DMS 273 treated with DMSO at 0.1 percent for 48 hours (cell line): ENCODE measurements around the gene SEC16B.

ENCODE experiments used
- DNase-seq: peaks from one replicate; lab custom pipeline; 2025; lab: John Stamatoyannopoulos, UW

SEC16B gene

DNA sequence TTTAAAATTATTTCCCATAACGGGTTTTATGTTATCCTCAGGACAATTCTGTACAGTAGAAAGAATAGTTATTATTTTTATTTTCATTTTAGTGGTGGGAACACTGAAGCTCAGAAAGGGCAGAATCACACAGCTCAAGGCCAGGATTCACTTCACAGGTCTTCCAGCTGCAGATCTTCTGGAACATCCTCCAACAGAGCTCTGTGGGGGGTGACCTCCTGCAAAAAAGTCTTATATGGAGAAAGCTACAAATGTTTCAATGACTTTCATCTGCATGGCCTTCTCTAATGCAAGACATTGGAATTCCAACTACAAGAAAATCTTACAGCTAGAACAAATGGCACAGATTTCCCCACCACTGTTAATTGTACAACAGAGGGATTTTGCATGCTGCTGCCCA, 64.2 kb downstream of the SEC16B start:
- no peak for DNase-seq

GRCh38 chr1:177902266-177902665, 67.6 kb downstream of the SEC16B start:
- no peak for DNase-seq

DNA sequence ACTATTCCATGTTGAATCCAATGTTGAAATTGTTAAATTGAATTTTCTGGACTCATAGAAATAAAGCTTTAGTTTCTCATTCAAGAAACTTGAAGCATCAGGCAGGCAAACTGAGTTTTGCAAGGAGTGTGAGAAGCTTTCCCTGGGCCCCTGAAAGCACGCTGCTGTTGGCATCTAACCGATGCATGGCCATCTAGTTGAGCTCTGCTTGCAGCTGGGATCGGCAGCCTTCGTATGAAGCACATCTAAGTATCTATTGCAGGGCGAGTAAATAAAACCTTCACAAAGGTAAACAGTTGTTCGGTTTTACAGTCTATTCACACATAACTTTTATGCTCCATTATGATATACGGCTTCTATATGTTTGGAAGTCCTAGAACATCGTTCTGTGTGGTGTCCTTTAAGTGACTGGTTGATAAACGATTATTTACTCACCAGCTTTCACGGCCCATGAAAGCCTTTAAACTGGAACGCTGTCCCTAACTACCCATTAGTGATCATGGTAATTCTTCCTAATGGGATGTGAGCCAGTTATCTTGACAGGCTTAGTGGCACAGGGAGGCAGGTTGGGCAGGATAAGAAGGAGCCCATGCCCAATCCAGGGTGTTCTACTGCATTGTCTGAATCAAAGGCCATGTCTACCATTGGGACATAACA, 71.7 kb downstream of the SEC16B start:
- DNase-seq = no peak

GRCh38 chr1:177897281-177897997, 72.4 kb downstream of the SEC16B start:
- no peak for DNase-seq
